A204.1 (cell line): Measurements from ENCODE around the gene TMEM94.

Experiments used
- FAIRE-seq: peaks from 2 replicates; lab custom pipeline; 2012; peaks lifted over from hg19 to GRCh38; lab: Jason Lieb, UNC

The TMEM94 gene

GRCh38 chr17:75498039-75498725 is 41.7 kb downstream of the TMEM94 start:
- FAIRE-seq = no peak

GRCh38 chr17:75498726-75499213 is 42.3 kb downstream of the TMEM94 start:
- no peak for FAIRE-seq

- no peak for FAIRE-seq
These were observed 43.0 kb downstream of the TMEM94 start for GRCh38 chr17:75499313-75500022.

GRCh38 chr17:75500419-75501216 is 44.2 kb downstream of the TMEM94 start:
- no peak for FAIRE-seq

- FAIRE-seq = no peak
These were observed 45.1 kb downstream of the TMEM94 start for GRCh38 chr17:75501378-75502071.

- no peak for FAIRE-seq
These were observed 45.8 kb downstream of the TMEM94 start for GRCh38 chr17:75502072-75502720.

- no peak for FAIRE-seq
These were observed 46.4 kb downstream of the TMEM94 start for GRCh38 chr17:75502721-75503329.

- FAIRE-seq = no peak
These were observed 47.0 kb downstream of the TMEM94 start for GRCh38 chr17:75503337-75503950.

GRCh38 chr17:75503976-75504346 is 47.5 kb downstream of the TMEM94 start:
- FAIRE-seq = no peak

- no peak for FAIRE-seq
These were observed 48.1 kb downstream of the TMEM94 start for GRCh38 chr17:75504347-75505151.

- no peak for FAIRE-seq
These were observed 48.6 kb downstream of the TMEM94 start for GRCh38 chr17:75505152-75505409.

- no peak for FAIRE-seq
These were observed 49.2 kb downstream of the TMEM94 start for GRCh38 chr17:75505640-75506039.

- no peak for FAIRE-seq
These were observed 49.7 kb downstream of the TMEM94 start for GRCh38 chr17:75506134-75506533.

GRCh38 chr17:75506888-75507287 is 50.5 kb downstream of the TMEM94 start:
- FAIRE-seq = no peak

GRCh38 chr17:75507733-75508719 is 51.6 kb downstream of the TMEM94 start:
- FAIRE-seq = no peak

- no peak for FAIRE-seq
These were observed 52.5 kb downstream of the TMEM94 start for GRCh38 chr17:75508931-75509361.

- FAIRE-seq = no peak
These were observed 53.3 kb downstream of the TMEM94 start for GRCh38 chr17:75509528-75510258.

- FAIRE-seq = no peak
These were observed 54.8 kb downstream of the TMEM94 start for GRCh38 chr17:75511270-75511609.
